HCT116 (cell line): ENCODE results near the gene EIF2AK3. TPM values are rescaled to one million over a fixed set of nuclear protein-coding genes. Genes with fewer than 3 reads are reported as not detected.

Experiments
- ATAC-seq: fragments of 200-7000 bp; cut with Tn5 transposase; 2 replicates; pipeline ENCODE4 v1.9.1; 2020; ENCODE audit warnings: mild to moderate bottlenecking, moderate library complexity
- BruUV-seq: library from RNA; stranded (reverse); fragments of 400-500 nt; replicated peaks from 2 replicates; lab custom pipeline; 2021; lab: Mats Ljungman, UMichigan
- CTCF ChIA-PET: fragments of 300-600 bp; sonication (Branson Sonifier 250); formaldehyde crosslinking; loops from one replicate; lab custom pipeline; 2021; ENCODE audit warnings: antibody characterized with exemption; lab: Charles Lee
- POLR2A ChIA-PET: fragments of 300-600, 350-600 bp; sonication (Branson Sonifier 250); formaldehyde crosslinking; loops from one replicate; lab custom pipeline; 2021; ENCODE audit warnings: antibody characterized with exemption; lab: Charles Lee
- RAD21 ChIA-PET, 2 experiments: fragments of 300-600 bp; sonication (Branson Sonifier 250); formaldehyde crosslinking; loops; one replicate each; lab custom pipeline; 2023; ENCODE audit warnings: low total read pairs in 2 of 2; ENCODE audit not compliant: uncharacterized antibody in 2 of 2, unreplicated experiment in 2 of 2, low non-redundant PET in 1 of 2; lab: Charles Lee
- DNase-seq: peaks from one replicate; pipeline ENCODE4 v3.0.0-alpha.2; 2010; ENCODE audit warnings: low read depth, low spot score
- H2AFZ ChIP-seq: fragments of 200-600 bp; shearing (Covaris generic), sonication (generic); 2 replicates; pipeline ENCODE4 v1.6.1; 2017; ENCODE audit warnings: low read depth, mixed run types, mixed read lengths, antibody characterized with exemption, low read length; ENCODE audit not compliant: poor library complexity, severe bottlenecking
- H3K27ac ChIP-seq: 2 replicates; pipeline ENCODE4 v1.5.1; 2012; ENCODE audit warnings: low read depth, low read length
- H3K27me3 ChIP-seq: fragments of 200-600 bp; sonication (generic); 2 replicates; pipeline ENCODE4 v1.6.1; 2016; ENCODE audit warnings: mixed run types, low read length, mixed read lengths; ENCODE audit not compliant: insufficient read depth
- H3K36me3 ChIP-seq, 2 experiments: fragments of 200-500 bp in 1 of 2; fragments of 200-600 bp in 1 of 2; sonication (Bioruptor generic) in 1 of 2; sonication (generic) in 1 of 2; 2 replicates each; pipeline versions ENCODE4 v1.5.1 to v1.6.1; 2014 to 2016; ENCODE audit warnings: low read length in 2 of 2, inconsistent platforms in 1 of 2, mixed read lengths in 1 of 2, mixed run types in 1 of 2; ENCODE audit not compliant: insufficient read depth in 2 of 2, control insufficient read depth in 1 of 2
- H3K4me1 ChIP-seq, 2 experiments: fragments of 200-600 bp in 1 of 2; sonication (generic) in 1 of 2; 2 replicates each; pipeline versions ENCODE4 v1.5.1 to v1.6.1; 2012 to 2017; ENCODE audit warnings: low read length in 2 of 2, inconsistent platforms in 1 of 2, mild to moderate bottlenecking in 1 of 2, mixed read lengths in 1 of 2, mixed run types in 1 of 2, moderate library complexity in 1 of 2; ENCODE audit not compliant: insufficient read depth in 2 of 2, control insufficient read depth in 1 of 2
- H3K4me2 ChIP-seq: fragments of 200-600 bp; sonication (generic); 2 replicates; pipeline ENCODE4 v1.6.1; 2017; ENCODE audit warnings: mixed run types, low read length, mixed read lengths
- H3K4me3 ChIP-seq, 2 experiments: fragments of 200-600 bp in 1 of 2; sonication (generic) in 1 of 2; replicated peaks in 1 of 2; 2 replicates each; pipeline ENCODE4 v1.5.1; 2011 to 2016; ENCODE audit warnings: low read length in 2 of 2, control low read depth in 1 of 2, low read depth in 1 of 2, mild to moderate bottlenecking in 1 of 2, mixed read lengths in 1 of 2, mixed run types in 1 of 2
- H3K79me2 ChIP-seq: fragments of 200-600 bp; sonication (generic); 2 replicates; pipeline ENCODE4 v1.6.1; 2017; ENCODE audit warnings: mild to moderate bottlenecking, mixed run types, low read length, moderate library complexity, mixed read lengths; ENCODE audit not compliant: insufficient read depth
- H3K9ac ChIP-seq: fragments of 200-600 bp; sonication (generic); 2 replicates; pipeline ENCODE4 v1.6.1; 2016; ENCODE audit warnings: low read length, mixed read lengths
- H3K9me2 ChIP-seq: fragments of 200-600 bp; sonication (generic), shearing (Covaris generic); 2 replicates; pipeline ENCODE4 v1.6.1; 2017; ENCODE audit warnings: mixed run types, mild to moderate bottlenecking, moderate library complexity; ENCODE audit not compliant: insufficient read depth
- H3K9me3 ChIP-seq, 2 experiments: fragments of 200-500 bp in 1 of 2; fragments of 200-600 bp in 1 of 2; sonication (Bioruptor generic) in 1 of 2; sonication (generic) in 1 of 2; 2 replicates each; pipeline ENCODE4 v1.6.1; 2014 to 2017; ENCODE audit warnings: low read length in 2 of 2, mixed read lengths in 2 of 2, inconsistent platforms in 1 of 2, low read depth in 1 of 2, mild to moderate bottlenecking in 1 of 2, mixed run types in 1 of 2, moderate library complexity in 1 of 2; ENCODE audit not compliant: control insufficient read depth in 1 of 2, insufficient read depth in 1 of 2
- H4K20me1 ChIP-seq: fragments of 200-600 bp; sonication (generic), shearing (Covaris generic); 2 replicates; pipeline ENCODE4 v1.6.1; 2017; ENCODE audit warnings: mixed run types, mild to moderate bottlenecking, moderate library complexity; ENCODE audit not compliant: insufficient read depth
- CTCF ChIP-seq, 3 experiments: fragments of 200-600 bp in 1 of 3; sonication (generic) in 1 of 3; IDR thresholded peaks in 2 of 3; conservative IDR thresholded peaks in 1 of 3; 2 replicates each; pipeline ENCODE4 v1.5.1; 2012 to 2017; ENCODE audit warnings: low read depth in 2 of 3, low read length in 2 of 3, antibody characterized with exemption in 1 of 3, borderline replicate concordance in 1 of 3, control low read depth in 1 of 3, mild to moderate bottlenecking in 1 of 3, mixed read lengths in 1 of 3, mixed run types in 1 of 3, moderate library complexity in 1 of 3; ENCODE audit not compliant: insufficient read depth in 1 of 3
- RAD21 ChIP-seq: IDR thresholded peaks from 2 replicates; pipeline ENCODE4 v1.6.1; 2012; ENCODE audit warnings: low read depth, mild to moderate bottlenecking
- SRF ChIP-seq: IDR thresholded peaks from 2 replicates; pipeline ENCODE4 v1.6.1; 2012; ENCODE audit warnings: low read depth
- intact Hi-C: fragments of 100-400 bp; cut with micrococcal nuclease; formaldehyde crosslinking; loops from 2 replicates; pipeline ENCODE4 v1.10.0; 2022
- total RNA-seq: library from RNA; stranded (reverse); gene quantifications from one replicate; pipeline ENCODE4 v1.2.1, GENCODE V29; 2021; ENCODE audit not compliant: unreplicated experiment

Gene EIF2AK3
- total RNA-seq, 1 experiment from 2014 or later: 8.9 TPM

- DNase-seq: peak; percentile 31
These were observed 42.4 kb upstream of the EIF2AK3 start for GRCh38 chr2:88669482-88670214.

More at GRCh38 chr2:88669482-88670214, 42.4 kb upstream of the EIF2AK3 start:
- no peak overlapping the region for H3K4me3 ChIP-seq
- H3K4me1 ChIP-seq: peaks cover 9 to 11% of the 10 kb centered on the region in 2 experiments
- no peaks in the 10 kb centered on the region for H4K20me1 ChIP-seq
- CTCF ChIA-PET: interaction anchor here (0.6 to 1.8 kb wide), 11 partner anchors 10 to 101 kb away, joined by 3 to 15 read pairs (median 4); no protein-coding TSS in a partner anchor
- no peaks in the 10 kb centered on the region for H3K9me3 ChIP-seq
- H3K79me2 ChIP-seq: no peaks in the 10 kb centered on the region
- TF ChIP-seq SRF: no peak
- peak; percentile 83 for TF ChIP-seq RAD21
- TF ChIP-seq CTCF (IDR thresholded peaks at IDR 0.05 in 2 of 3, conservative IDR thresholded peaks at IDR 0.05 in 1 of 3; ENCODE audit: borderline replicate concordance in 1 of 3, insufficient read depth in 1 of 3, low read depth in 2 of 3, low read length in 2 of 3): peak; percentile 67 to 76 (median 69)
- TF ChIP-seq, all 23 proteins: peak for 2
- H3K27me3 ChIP-seq: no peaks in the 10 kb centered on the region
- no peak overlapping the region for H2AFZ ChIP-seq
- H3K4me2 ChIP-seq: no peak overlapping the region
- no peak overlapping the region for H3K9ac ChIP-seq
- no peaks in the 10 kb centered on the region for H3K9me2 ChIP-seq
- peak; percentile 74 for ATAC-seq
- H3K27ac ChIP-seq: no peak overlapping the region
- ChIA-PET RAD21 (no interaction called here), POLR2A (interaction anchor here (0.8 to 1.6 kb wide), 2 partner anchors 42 to 83 kb away, joined by 3 to 6 read pairs; partner anchors contain the start of gene EIF2AK3)
- BruUV-seq: no TSS peak
- H3K36me3 ChIP-seq: no peaks in the 10 kb centered on the region
- intact Hi-C loops: loop anchor here (1.0 to 2.0 kb wide), 2 partner anchors 78 to 479 kb away; no protein-coding TSS in a partner anchor
